Trophoblast cell (in vitro differentiated cells and primary cell): ENCODE data around the gene PRAME.

Source experiments
- DNase-seq, 2 donors: peaks; one replicate each; pipeline ENCODE4 v3.0.0-alpha.2; 2016
- H2AFZ ChIP-seq: 2 replicates; pipeline ENCODE4 v1.6.1; 2013; ENCODE audit warnings: low read length, moderate library complexity, mild to moderate bottlenecking; ENCODE audit not compliant: insufficient read depth, poor library complexity
- H2AK5ac ChIP-seq: 2 replicates; pipeline ENCODE4 v1.6.1; 2013; ENCODE audit warnings: mild to moderate bottlenecking, low read length
- H2BK120ac ChIP-seq: 2 replicates; pipeline ENCODE4 v1.6.1; 2013; ENCODE audit warnings: low read length, mild to moderate bottlenecking, moderate library complexity; ENCODE audit not compliant: insufficient read depth, poor library complexity
- H2BK12ac ChIP-seq: 2 replicates; pipeline ENCODE4 v1.6.1; 2013; ENCODE audit warnings: mild to moderate bottlenecking, low read length, moderate library complexity
- H2BK5ac ChIP-seq: 2 replicates; pipeline ENCODE4 v1.6.1; 2013; ENCODE audit warnings: low read length, low read depth, moderate library complexity, mild to moderate bottlenecking; ENCODE audit not compliant: poor library complexity
- H3K14ac ChIP-seq: 2 replicates; pipeline ENCODE4 v1.6.1; 2013; ENCODE audit warnings: mild to moderate bottlenecking, low read length
- H3K18ac ChIP-seq: 2 replicates; pipeline ENCODE4 v1.6.1; 2013; ENCODE audit warnings: mild to moderate bottlenecking, low read length
- H3K23ac ChIP-seq: 2 replicates; pipeline ENCODE4 v1.6.1; 2013; ENCODE audit warnings: low read length
- H3K27ac ChIP-seq: 2 replicates; pipeline ENCODE4 v1.5.1; 2013; ENCODE audit warnings: low read depth, mild to moderate bottlenecking, inconsistent platforms, low read length, moderate library complexity
- H3K27me3 ChIP-seq: 2 replicates; pipeline ENCODE4 v1.6.1; 2013; ENCODE audit warnings: inconsistent platforms, mild to moderate bottlenecking, low read length, moderate library complexity; ENCODE audit not compliant: insufficient read depth
- H3K36me3 ChIP-seq, 2 experiments: 1 replicate in 1 of 2; 2 replicates in 1 of 2; pipeline ENCODE4 v1.6.1; 2013; ENCODE audit warnings: low read length in 2 of 2, mild to moderate bottlenecking in 2 of 2, moderate library complexity in 1 of 2; ENCODE audit not compliant: insufficient read depth in 2 of 2, control insufficient read depth in 1 of 2
- H3K4ac ChIP-seq: 2 replicates; pipeline ENCODE4 v1.6.1; 2013; ENCODE audit warnings: low read depth, mild to moderate bottlenecking, low read length, moderate library complexity
- H3K4me1 ChIP-seq, 2 experiments: 1 replicate in 1 of 2; 2 replicates in 1 of 2; pipeline ENCODE4 v1.6.1; 2013; ENCODE audit warnings: low read length in 2 of 2, mild to moderate bottlenecking in 2 of 2, moderate library complexity in 1 of 2; ENCODE audit not compliant: insufficient read depth in 2 of 2, control insufficient read depth in 1 of 2
- H3K4me2 ChIP-seq: 2 replicates; pipeline ENCODE4 v1.6.1; 2013; ENCODE audit warnings: inconsistent platforms, mild to moderate bottlenecking, low read length, moderate library complexity
- H3K4me3 ChIP-seq: 2 replicates; pipeline ENCODE4 v1.5.1; 2013; ENCODE audit warnings: mild to moderate bottlenecking, low read depth, low read length, inconsistent platforms
- H3K79me1 ChIP-seq: one replicate; pipeline ENCODE4 v1.6.1; 2013; ENCODE audit warnings: low read length
- H3K79me2 ChIP-seq: 2 replicates; pipeline ENCODE4 v1.6.1; 2013; ENCODE audit warnings: low read length, mild to moderate bottlenecking; ENCODE audit not compliant: control insufficient read depth, insufficient read depth, poor library complexity
- H3K9ac ChIP-seq: 2 replicates; pipeline ENCODE4 v1.6.1; 2013; ENCODE audit warnings: mild to moderate bottlenecking, low read length
- H3K9me3 ChIP-seq: 2 replicates; pipeline ENCODE4 v1.6.1; 2013; ENCODE audit warnings: low read depth, mild to moderate bottlenecking, control low read depth, inconsistent platforms, low read length; ENCODE audit not compliant: insufficient read depth
- H4K12ac ChIP-seq: 2 replicates; pipeline ENCODE4 v1.6.1; 2013; ENCODE audit warnings: low read depth, mild to moderate bottlenecking, low read length, moderate library complexity
- H4K8ac ChIP-seq: 2 replicates; pipeline ENCODE4 v1.6.1; 2013; ENCODE audit warnings: low read depth, mild to moderate bottlenecking, low read length, moderate library complexity
- H4K91ac ChIP-seq: one replicate; pipeline ENCODE4 v1.6.1; 2013; ENCODE audit warnings: low read depth, mild to moderate bottlenecking, low read length, moderate library complexity
- WGBS: extraction: QIAGEN DNeasy Blood & Tissue Kit; methylation state at CpG from one replicate; pipeline ENCODE4 v1.1.7; 2013; ENCODE audit warnings: missing lambda C conversion rate; ENCODE audit not compliant: insufficient read length, insufficient coverage; ENCODE audit errors: extremely low coverage; 5-methylcytosine and 5-hydroxymethylcytosine counted together

PRAME gene

GRCh38 chr22:22590136-22590891 lies 31.2 kb upstream of the PRAME start:
- no CpG with 5 or more reads among the region's 8 CpGs for WGBS
- Histone ChIP-seq H2AFZ (no peak overlapping the region), H4K12ac (no peak overlapping the region), H2AK5ac (no peak overlapping the region), H3K4me3 (no peak overlapping the region), H3K4ac (no peak overlapping the region), H2BK5ac (no peak overlapping the region), H3K18ac (no peak overlapping the region), H4K8ac (no peak overlapping the region), H3K14ac (no peak overlapping the region), H2BK12ac (no peak overlapping the region), H3K9ac (peak overlapping the region; percentile 27), H3K4me2 (no peak overlapping the region), H2BK120ac (no peak overlapping the region), H3K27me3 (peaks cover 2% of the 10 kb centered on the region), H3K4me1 (no peaks in the 10 kb centered on the region), H4K91ac (no peak overlapping the region), H3K79me2 (no peaks in the 10 kb centered on the region), H3K79me1 (no peaks in the 10 kb centered on the region), H3K27ac (no peak overlapping the region), H3K23ac (no peak overlapping the region), H3K36me3 (no peaks in the 10 kb centered on the region), H3K9me3 (no peaks in the 10 kb centered on the region)
- no peak for DNase-seq

- Histone ChIP-seq H3K9ac (no peak overlapping the region), H3K27ac (no peak overlapping the region), H4K8ac (no peak overlapping the region), H3K14ac (no peak overlapping the region), H2AFZ (no peak overlapping the region), H3K4me2 (no peak overlapping the region), H3K4ac (no peak overlapping the region), H3K79me2 (no peaks in the 10 kb centered on the region), H3K27me3 (peaks cover 2% of the 10 kb centered on the region), H2BK12ac (no peak overlapping the region), H4K12ac (no peak overlapping the region), H3K9me3 (no peaks in the 10 kb centered on the region), H3K36me3 (no peaks in the 10 kb centered on the region), H3K23ac (no peak overlapping the region), H2BK120ac (no peak overlapping the region), H3K4me3 (no peak overlapping the region), H3K79me1 (no peaks in the 10 kb centered on the region), H3K4me1 (no peaks in the 10 kb centered on the region), H2BK5ac (no peak overlapping the region), H2AK5ac (no peak overlapping the region), H4K91ac (no peak overlapping the region), H3K18ac (no peak overlapping the region)
- WGBS: no CpG with 5 or more reads among the region's 12 CpGs
- DNase-seq: no peak
Measured at GRCh38 chr22:22588485-22589164, 29.6 kb upstream of the PRAME start.

GRCh38 chr22:22587577-22588188 lies 28.6 kb upstream of the PRAME start:
- no peaks in the 10 kb centered on the region for H3K79me1 ChIP-seq
- no peaks in the 10 kb centered on the region for H3K9me3 ChIP-seq

GRCh38 chr22:22584722-22585121 lies 25.7 kb upstream of the PRAME start:
- Histone ChIP-seq H3K23ac (no peak overlapping the region), H3K79me1 (no peaks in the 10 kb centered on the region), H4K8ac (no peak overlapping the region), H2AFZ (no peak overlapping the region), H3K14ac (no peak overlapping the region), H3K27ac (no peak overlapping the region), H3K9me3 (no peaks in the 10 kb centered on the region), H4K12ac (no peak overlapping the region), H3K9ac (no peak overlapping the region), H4K91ac (no peak overlapping the region), H3K18ac (no peak overlapping the region), H3K79me2 (no peaks in the 10 kb centered on the region), H3K4me1 (no peaks in the 10 kb centered on the region), H2BK5ac (no peak overlapping the region), H2BK12ac (no peak overlapping the region), H3K4me2 (no peak overlapping the region), H2AK5ac (no peak overlapping the region), H3K36me3 (no peaks in the 10 kb centered on the region), H3K4me3 (no peak overlapping the region), H3K4ac (no peak overlapping the region), H3K27me3 (peaks cover 2% of the 10 kb centered on the region), H2BK120ac (no peak overlapping the region)
- DNase-seq: no peak
- no CpG with 5 or more reads among the region's 3 CpGs for WGBS

More at GRCh38 chr22:22587577-22588188, 28.6 kb upstream of the PRAME start:
- H3K4me1 ChIP-seq: no peaks in the 10 kb centered on the region
- no peak overlapping the region for H4K8ac ChIP-seq
- no peak overlapping the region for H4K12ac ChIP-seq
- no peak overlapping the region for H3K4me2 ChIP-seq
- no peak overlapping the region for H2BK12ac ChIP-seq
- no peak overlapping the region for H3K18ac ChIP-seq
- H3K23ac ChIP-seq: no peak overlapping the region
- no peak overlapping the region for H3K27ac ChIP-seq
- H2BK5ac ChIP-seq: no peak overlapping the region
- no peak overlapping the region for H3K14ac ChIP-seq
- no peak for DNase-seq
- H3K4ac ChIP-seq: no peak overlapping the region
- WGBS: no CpG with 5 or more reads among the region's 3 CpGs
- no peak overlapping the region for H4K91ac ChIP-seq
- H2BK120ac ChIP-seq: no peak overlapping the region
- H3K79me2 ChIP-seq: no peaks in the 10 kb centered on the region
- no peak overlapping the region for H3K4me3 ChIP-seq
- no peak overlapping the region for H2AK5ac ChIP-seq
- H3K36me3 ChIP-seq: no peaks in the 10 kb centered on the region
- no peak overlapping the region for H2AFZ ChIP-seq
- H3K9ac ChIP-seq: no peak overlapping the region
- H3K27me3 ChIP-seq: peaks cover 2% of the 10 kb centered on the region
